Gastrocnemius medialis (tissue), 4 donors: ENCODE data around the gene CORIN. TPM values are rescaled to one million over a fixed set of nuclear protein-coding genes. Genes with fewer than 3 reads are reported as not detected.

Experiments used
- ATAC-seq, 2 donors: fragments of 150-250 bp; one replicate each; pipeline ENCODE4 v1.9.1; 2016
- DNase-seq, 2 donors: peaks; one replicate each; pipeline ENCODE4 v3.0.0-alpha.2; 2019
- H3K27ac ChIP-seq, 4 donors: fragments of 200-600 bp; sonication (generic); 1 replicate in 1 of 4; 2 replicates in 3 of 4; pipeline ENCODE4 v1.5.1; 2016 to 2018; ENCODE audit warnings: mild to moderate bottlenecking in 2 of 4, moderate library complexity in 1 of 4
- H3K27me3 ChIP-seq, 3 donors: fragments of 200-600 bp; sonication (generic) in 2 of 3; 1 replicate in 1 of 3; 2 replicates in 2 of 3; pipeline versions ENCODE4 v1.5.1 to v1.6.0; 2016 to 2019; ENCODE audit warnings: mild to moderate bottlenecking in 1 of 3, moderate library complexity in 1 of 3
- H3K36me3 ChIP-seq, 2 donors: fragments of 200-600 bp; sonication (generic) in 1 of 2; one replicate each; pipeline ENCODE4 v1.5.1; 2017 to 2018
- H3K4me1 ChIP-seq, 2 donors: fragments of 200-600 bp; sonication (generic) in 1 of 2; one replicate each; pipeline ENCODE4 v1.5.1; 2016 to 2017; ENCODE audit warnings: mild to moderate bottlenecking in 2 of 2
- H3K4me3 ChIP-seq, 4 donors: fragments of 200-600 bp; sonication (generic) in 3 of 4; 1 replicate in 1 of 4; 2 replicates in 3 of 4; pipeline ENCODE4 v1.5.1; 2016 to 2019; ENCODE audit warnings: mild to moderate bottlenecking in 2 of 4
- H3K9me3 ChIP-seq, 3 donors: fragments of 200-600 bp; sonication (generic) in 2 of 3; 1 replicate in 1 of 3; 2 replicates in 2 of 3; pipeline ENCODE4 v1.5.1; 2016 to 2019
- POLR2A ChIP-seq, 2 donors: fragments of 450-650 bp; IDR thresholded peaks; one replicate each; pipeline ENCODE4 v1.6.1; 2017; ENCODE audit warnings: antibody characterized with exemption in 2 of 2, mild to moderate bottlenecking in 2 of 2, moderate library complexity in 2 of 2
- in situ Hi-C, 4 donors: fragments of 200-750 bp; cut with MboI; loops; one replicate each; pipeline versions ENCODE4 v1.15.0 to v1.8.0; 2017; ENCODE audit warnings: low sequenced_read_pairs in 4 of 4
- intact Hi-C: fragments of 100-400 bp; cut with DNase I; formaldehyde crosslinking; loops from one replicate; pipeline ENCODE4 v1.15.1; 2023; ENCODE audit warnings: low total_unique reads
- total RNA-seq, 4 donors: library from RNA; depleted of rRNA; stranded (reverse); fragments of >200 nt; gene quantifications; one replicate each; pipeline versions ENCODE4 v1.1.0 to v1.2.3, GENCODE V29; 2016
- TF ChIP-seq, protein P1 (sequence below), 5 experiments: fragments of 450-650 bp in 3 of 5; fragments of 200-600 bp in 2 of 5; sonication (generic) in 2 of 5; IDR thresholded peaks in 4 of 5; conservative IDR thresholded peaks in 1 of 5; 1 replicate in 4 of 5; 2 replicates in 1 of 5; pipeline ENCODE4 v1.5.1; 2016 to 2019; ENCODE audit warnings: antibody characterized with exemption in 5 of 5, mild to moderate bottlenecking in 3 of 5, moderate library complexity in 3 of 5

CORIN gene
- total RNA-seq, 4 donors from 2014 or later = 0.49 to 0.70 TPM; not detected in 2

DNA sequence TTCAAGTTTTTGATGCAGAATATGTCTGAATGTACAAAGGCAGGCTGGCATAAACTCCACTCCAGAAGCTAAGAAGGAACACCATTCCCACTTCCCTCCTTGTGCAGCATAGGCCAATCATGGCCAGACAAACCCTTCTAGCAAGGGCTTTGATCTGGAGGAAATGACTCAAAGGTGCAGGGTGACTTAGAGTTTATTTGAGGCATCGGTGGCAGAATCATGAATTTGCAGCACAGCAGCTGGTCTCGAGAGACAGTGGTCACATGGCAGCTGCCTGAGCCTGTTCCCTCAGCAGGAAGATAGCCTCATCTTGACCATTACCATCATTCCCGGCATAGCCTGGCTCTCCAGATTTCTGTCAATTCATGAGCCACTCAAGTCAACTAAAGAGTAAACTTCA, 198.3 kb downstream of the CORIN start:
- H3K36me3 ChIP-seq = no peaks in the 10 kb centered on the region
- in situ Hi-C loops (no loop called here), intact Hi-C loops (no loop called here)
- TF ChIP-seq POLR2A (IDR thresholded peaks at IDR 0.05) = no peak
- TF ChIP-seq, protein P1, sequence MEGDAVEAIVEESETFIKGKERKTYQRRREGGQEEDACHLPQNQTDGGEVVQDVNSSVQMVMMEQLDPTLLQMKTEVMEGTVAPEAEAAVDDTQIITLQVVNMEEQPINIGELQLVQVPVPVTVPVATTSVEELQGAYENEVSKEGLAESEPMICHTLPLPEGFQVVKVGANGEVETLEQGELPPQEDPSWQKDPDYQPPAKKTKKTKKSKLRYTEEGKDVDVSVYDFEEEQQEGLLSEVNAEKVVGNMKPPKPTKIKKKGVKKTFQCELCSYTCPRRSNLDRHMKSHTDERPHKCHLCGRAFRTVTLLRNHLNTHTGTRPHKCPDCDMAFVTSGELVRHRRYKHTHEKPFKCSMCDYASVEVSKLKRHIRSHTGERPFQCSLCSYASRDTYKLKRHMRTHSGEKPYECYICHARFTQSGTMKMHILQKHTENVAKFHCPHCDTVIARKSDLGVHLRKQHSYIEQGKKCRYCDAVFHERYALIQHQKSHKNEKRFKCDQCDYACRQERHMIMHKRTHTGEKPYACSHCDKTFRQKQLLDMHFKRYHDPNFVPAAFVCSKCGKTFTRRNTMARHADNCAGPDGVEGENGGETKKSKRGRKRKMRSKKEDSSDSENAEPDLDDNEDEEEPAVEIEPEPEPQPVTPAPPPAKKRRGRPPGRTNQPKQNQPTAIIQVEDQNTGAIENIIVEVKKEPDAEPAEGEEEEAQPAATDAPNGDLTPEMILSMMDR (IDR thresholded peaks at IDR 0.05 in 4 of 5, conservative IDR thresholded peaks at IDR 0.05 in 1 of 5) = no peak
- no peak for ATAC-seq
- H3K9me3 ChIP-seq = no peaks in the 10 kb centered on the region
- no peak for DNase-seq
- no peak overlapping the region for H3K4me3 ChIP-seq
- H3K27ac ChIP-seq = no peak overlapping the region
- H3K27me3 ChIP-seq = no peaks in the 10 kb centered on the region
- H3K4me1 ChIP-seq = no peaks in the 10 kb centered on the region

DNA sequence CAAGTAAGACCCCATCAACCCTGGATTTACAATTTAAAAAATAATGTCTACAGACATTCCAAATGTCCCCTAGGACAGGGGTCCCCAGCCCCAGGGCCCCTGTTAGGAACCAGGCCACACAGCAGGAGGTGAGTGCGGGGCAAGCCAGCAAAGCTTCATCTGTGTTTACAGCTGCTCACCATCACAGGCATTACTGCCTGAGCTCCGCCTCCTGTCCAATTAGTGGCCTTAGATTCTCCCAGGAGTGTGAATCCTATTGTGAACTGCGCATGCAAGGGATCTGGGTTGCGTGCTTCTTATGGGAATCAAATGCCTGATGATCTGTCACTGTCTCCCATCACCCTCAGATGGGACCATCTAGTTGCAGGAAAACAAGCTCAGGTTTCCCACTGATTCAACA, 206.7 kb downstream of the CORIN start:
- Histone ChIP-seq H3K27ac (no peak overlapping the region), H3K4me1 (no peaks in the 10 kb centered on the region), H3K9me3 (no peaks in the 10 kb centered on the region), H3K36me3 (no peaks in the 10 kb centered on the region), H3K4me3 (no peak overlapping the region), H3K27me3 (no peaks in the 10 kb centered on the region)
- DNase-seq (no peak), ATAC-seq (no peak)
- in situ Hi-C loops = no loop called here
- TF ChIP-seq, protein P1 (IDR thresholded peaks at IDR 0.05 in 4 of 5, conservative IDR thresholded peaks at IDR 0.05 in 1 of 5) = no peak
- TF ChIP-seq POLR2A (IDR thresholded peaks at IDR 0.05) = no peak
- intact Hi-C loops = no loop called here

DNA sequence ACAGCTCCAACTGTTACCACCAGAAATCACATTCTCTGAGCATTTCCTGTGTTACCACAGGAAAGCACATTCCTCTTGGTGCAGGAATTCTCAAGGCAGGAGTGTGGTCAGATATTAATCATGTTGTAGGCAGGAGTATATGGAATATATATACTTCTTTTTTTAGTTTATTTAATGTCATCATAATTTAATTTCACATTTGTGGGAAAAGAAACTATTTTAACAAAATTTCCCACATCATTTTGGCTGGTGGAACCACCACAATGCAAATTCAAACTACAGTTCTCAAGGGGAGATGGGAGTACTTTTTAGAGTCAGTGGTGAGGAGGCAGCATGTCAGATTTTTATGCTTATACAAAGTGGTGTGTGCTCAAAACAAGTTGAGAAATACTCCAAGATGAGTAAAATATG, 213.8 kb downstream of the CORIN start:
- intact Hi-C loops = no loop called here
- no peak for DNase-seq
- H3K36me3 ChIP-seq = no peaks in the 10 kb centered on the region
- no peak for TF ChIP-seq POLR2A (IDR thresholded peaks at IDR 0.05)
- TF ChIP-seq, protein P1 (IDR thresholded peaks at IDR 0.05 in 4 of 5, conservative IDR thresholded peaks at IDR 0.05 in 1 of 5) = no peak
- no peak overlapping the region for H3K4me3 ChIP-seq
- ATAC-seq = no peak
- no peaks in the 10 kb centered on the region for H3K27me3 ChIP-seq
- in situ Hi-C loops = no loop called here
- H3K27ac ChIP-seq = no peak overlapping the region
- H3K9me3 ChIP-seq = no peaks in the 10 kb centered on the region
- no peaks in the 10 kb centered on the region for H3K4me1 ChIP-seq

DNA sequence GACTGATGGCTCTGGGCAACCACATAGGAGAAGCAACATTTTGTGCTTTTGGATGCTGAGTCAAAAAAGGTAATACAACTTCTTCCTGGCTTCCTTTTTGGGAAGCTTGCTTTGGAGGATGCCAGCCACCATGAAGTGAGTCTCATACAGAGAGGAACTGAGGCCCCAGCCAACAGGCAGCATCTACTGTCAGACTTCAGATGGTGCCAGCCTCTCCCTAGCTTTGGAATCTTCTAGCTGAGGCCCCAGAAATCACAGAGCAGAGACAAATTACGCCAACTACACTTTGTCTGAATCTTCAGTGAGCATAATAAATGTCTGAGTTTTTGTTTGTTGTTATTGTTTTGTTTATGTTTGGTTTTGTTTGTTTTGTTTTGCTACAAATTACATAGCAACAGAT, 216.7 kb downstream of the CORIN start:
- in situ Hi-C loops (no loop called here), intact Hi-C loops (no loop called here)
- Histone ChIP-seq H3K4me3 (no peak overlapping the region), H3K9me3 (no peaks in the 10 kb centered on the region), H3K27me3 (no peaks in the 10 kb centered on the region), H3K27ac (no peak overlapping the region), H3K4me1 (no peaks in the 10 kb centered on the region), H3K36me3 (no peaks in the 10 kb centered on the region)
- ATAC-seq (no peak), DNase-seq (no peak)
- TF ChIP-seq, protein P1 (IDR thresholded peaks at IDR 0.05 in 4 of 5, conservative IDR thresholded peaks at IDR 0.05 in 1 of 5) = no peak
- TF ChIP-seq POLR2A (IDR thresholded peaks at IDR 0.05) = no peak

DNA sequence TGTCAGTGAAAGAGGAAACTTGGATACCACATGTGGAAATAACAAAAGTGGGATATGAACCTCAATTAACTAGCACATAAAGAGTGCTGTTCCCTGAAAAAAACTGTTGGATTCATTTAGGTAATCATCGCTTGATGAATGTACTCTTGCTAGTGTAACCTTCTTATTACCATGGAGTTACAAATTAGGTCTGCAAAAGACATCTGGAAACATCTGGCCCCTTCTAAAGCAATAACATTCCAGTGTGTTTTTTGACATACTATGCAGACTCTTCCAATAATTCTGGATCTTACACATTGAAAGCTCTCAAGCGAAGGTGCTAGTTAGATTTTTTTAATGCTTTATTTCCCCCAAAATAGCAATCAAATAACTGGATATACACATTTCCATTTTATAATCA, 218.2 kb downstream of the CORIN start:
- H3K9me3 ChIP-seq = no peaks in the 10 kb centered on the region
- H3K4me1 ChIP-seq = no peaks in the 10 kb centered on the region
- TF ChIP-seq, protein P1 (IDR thresholded peaks at IDR 0.05 in 4 of 5, conservative IDR thresholded peaks at IDR 0.05 in 1 of 5) = no peak
- no peak for TF ChIP-seq POLR2A (IDR thresholded peaks at IDR 0.05)
- no peaks in the 10 kb centered on the region for H3K27me3 ChIP-seq
- ATAC-seq (no peak), DNase-seq (no peak)
- H3K36me3 ChIP-seq = no peaks in the 10 kb centered on the region
- no peak overlapping the region for H3K27ac ChIP-seq
- H3K4me3 ChIP-seq = no peak overlapping the region
- in situ Hi-C loops (no loop called here), intact Hi-C loops (no loop called here)
